Measurements from ENCODE around the gene ZNF609. TPM values are rescaled to one million over a fixed set of nuclear protein-coding genes. Genes with fewer than 3 reads are reported as not detected.

Gene ZNF609
- total and polyA plus RNA-seq, 2 of the 13 experiments (the other 11 are each of a cell fraction or from before 2014, with no cell fraction given) = 8.9 to 9.9 TPM

DNA sequence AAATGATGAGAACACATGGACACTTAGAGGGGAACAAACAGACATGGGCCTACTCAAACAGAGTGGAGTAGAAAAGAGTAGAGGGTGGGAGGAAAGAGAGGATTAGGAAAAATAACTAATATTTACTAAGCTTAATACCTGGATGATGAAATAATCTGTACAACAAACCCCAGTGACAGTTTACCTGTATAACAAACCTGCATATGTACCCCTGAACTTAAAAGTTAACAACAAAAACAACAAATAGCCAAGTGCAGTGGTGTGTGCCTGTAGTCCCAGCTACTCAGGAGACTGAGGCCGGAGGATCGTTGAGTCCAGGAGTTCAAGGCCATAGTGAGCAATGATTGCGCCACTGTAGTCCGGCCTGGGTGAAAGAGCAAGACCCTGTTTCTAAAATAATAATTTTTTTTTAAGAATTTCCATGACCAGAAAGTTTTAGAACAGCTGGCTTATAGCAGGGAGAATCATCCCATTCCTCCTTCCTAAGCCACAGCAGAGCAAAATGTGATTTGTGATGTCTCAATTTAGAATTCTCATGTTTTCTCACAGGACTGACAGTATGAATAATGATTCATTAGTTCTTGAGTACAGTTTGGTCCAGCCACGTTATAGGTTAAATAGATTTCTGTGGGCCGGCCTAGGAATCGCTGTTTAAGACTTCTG lies 150.0 kb downstream of the ZNF609 start (continued):
- TF ChIP-seq IRF2 (CRISPR knock-in tag; IDR thresholded peaks at IDR 0.05) (0 out of 2 replicates have a peak, but pooled peaks have one; percentile 24), HNRNPUL1 (IDR thresholded peaks at IDR 0.05; ENCODE audit: low read depth, low read length) (no peak), MATR3 (CRISPR knock-in tag; IDR thresholded peaks at IDR 0.05) (no peak), SNAPC2 (CRISPR knock-in tag; IDR thresholded peaks at IDR 0.05) (no peak), MIER2 (CRISPR knock-in tag; IDR thresholded peaks at IDR 0.05) (no peak), SALL1 (CRISPR knock-in tag; IDR thresholded peaks at IDR 0.05) (peak; percentile 98), ZNF709 (CRISPR knock-in tag; IDR thresholded peaks at IDR 0.05) (0 out of 2 replicates have a peak, but pooled peaks have one; percentile 38), HMGA1 (CRISPR knock-in tag; conservative IDR thresholded peaks at IDR 0.05) (no peak), ZNF432 (CRISPR knock-in tag; IDR thresholded peaks at IDR 0.05; ENCODE audit: borderline replicate concordance) (no peak), PCBP2 (optimal IDR thresholded peaks at IDR 0.05; ENCODE audit: low read depth, low read length, poor library complexity, severe bottlenecking) (no peak), RBAK (CRISPR knock-in tag; IDR thresholded peaks at IDR 0.05) (no peak), ZBTB14 (CRISPR knock-in tag; IDR thresholded peaks at IDR 0.05) (no peak), SIX1 (CRISPR knock-in tag; IDR thresholded peaks at IDR 0.05; ENCODE audit: borderline replicate concordance) (no peak; the same call in 1 of the 2 replicates), E2F2 (CRISPR knock-in tag; IDR thresholded peaks at IDR 0.05; ENCODE audit: borderline replicate concordance) (no peak), HMGXB4 (CRISPR knock-in tag; IDR thresholded peaks at IDR 0.05; ENCODE audit: borderline replicate concordance in 1 of 2, low read depth in 1 of 2) (no peak), ZNF33B (CRISPR knock-in tag; IDR thresholded peaks at IDR 0.05) (no peak), MTF1 (CRISPR knock-in tag; IDR thresholded peaks at IDR 0.05) (no peak)
- TF ChIP-seq, protein P1, sequence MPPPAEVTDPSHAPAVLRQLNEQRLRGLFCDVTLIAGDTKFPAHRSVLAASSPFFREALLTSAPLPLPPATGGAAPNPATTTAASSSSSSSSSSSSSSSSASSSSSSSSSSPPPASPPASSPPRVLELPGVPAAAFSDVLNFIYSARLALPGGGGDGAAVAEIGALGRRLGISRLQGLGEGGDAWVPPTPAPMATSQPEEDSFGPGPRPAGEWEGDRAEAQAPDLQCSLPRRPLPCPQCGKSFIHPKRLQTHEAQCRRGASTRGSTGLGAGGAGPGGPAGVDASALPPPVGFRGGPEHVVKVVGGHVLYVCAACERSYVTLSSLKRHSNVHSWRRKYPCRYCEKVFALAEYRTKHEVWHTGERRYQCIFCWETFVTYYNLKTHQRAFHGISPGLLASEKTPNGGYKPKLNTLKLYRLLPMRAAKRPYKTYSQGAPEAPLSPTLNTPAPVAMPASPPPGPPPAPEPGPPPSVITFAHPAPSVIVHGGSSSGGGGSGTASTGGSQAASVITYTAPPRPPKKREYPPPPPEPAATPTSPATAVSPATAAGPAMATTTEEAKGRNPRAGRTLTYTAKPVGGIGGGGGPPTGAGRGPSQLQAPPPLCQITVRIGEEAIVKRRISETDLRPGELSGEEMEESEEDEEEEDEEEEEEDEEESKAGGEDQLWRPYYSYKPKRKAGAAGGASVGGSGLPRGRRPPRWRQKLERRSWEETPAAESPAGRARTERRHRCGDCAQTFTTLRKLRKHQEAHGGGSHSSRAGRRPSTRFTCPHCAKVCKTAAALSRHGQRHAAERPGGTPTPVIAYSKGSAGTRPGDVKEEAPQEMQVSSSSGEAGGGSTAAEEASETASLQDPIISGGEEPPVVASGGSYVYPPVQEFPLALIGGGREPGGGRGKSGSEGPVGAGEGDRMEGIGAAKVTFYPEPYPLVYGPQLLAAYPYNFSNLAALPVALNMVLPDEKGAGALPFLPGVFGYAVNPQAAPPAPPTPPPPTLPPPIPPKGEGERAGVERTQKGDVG (CRISPR knock-in tag; IDR thresholded peaks at IDR 0.05; ENCODE audit: borderline replicate concordance) = no peak
- TF ChIP-seq, protein P2, sequence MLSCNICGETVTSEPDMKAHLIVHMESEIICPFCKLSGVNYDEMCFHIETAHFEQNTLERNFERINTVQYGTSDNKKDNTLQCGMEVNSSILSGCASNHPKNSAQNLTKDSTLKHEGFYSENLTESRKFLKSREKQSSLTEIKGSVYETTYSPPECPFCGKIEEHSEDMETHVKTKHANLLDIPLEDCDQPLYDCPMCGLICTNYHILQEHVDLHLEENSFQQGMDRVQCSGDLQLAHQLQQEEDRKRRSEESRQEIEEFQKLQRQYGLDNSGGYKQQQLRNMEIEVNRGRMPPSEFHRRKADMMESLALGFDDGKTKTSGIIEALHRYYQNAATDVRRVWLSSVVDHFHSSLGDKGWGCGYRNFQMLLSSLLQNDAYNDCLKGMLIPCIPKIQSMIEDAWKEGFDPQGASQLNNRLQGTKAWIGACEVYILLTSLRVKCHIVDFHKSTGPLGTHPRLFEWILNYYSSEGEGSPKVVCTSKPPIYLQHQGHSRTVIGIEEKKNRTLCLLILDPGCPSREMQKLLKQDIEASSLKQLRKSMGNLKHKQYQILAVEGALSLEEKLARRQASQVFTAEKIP (CRISPR knock-in tag; IDR thresholded peaks at IDR 0.05; ENCODE audit: borderline replicate concordance) = no peak
